Endothelial cell of umbilical vein (primary cell): Measurements from ENCODE around the gene GPAT3. TPM values are rescaled to one million over a fixed set of nuclear protein-coding genes. Genes with fewer than 3 reads are reported as not detected.
"Not testable (repeated sequence)": the region's sequence is repeated elsewhere in the genome, so short reads cannot be mapped to it uniquely, and the experiment has no call there.

Source experiments
- BruUV-seq: library from RNA; stranded (reverse); fragments of 400-500 nt; replicated peaks from 2 replicates; lab custom pipeline; 2021; lab: Mats Ljungman, UMichigan
- CTCF ChIA-PET: fragments of 300-600, 350-600 bp; sonication (Branson Sonifier 250); formaldehyde crosslinking; loops from one replicate; lab custom pipeline; 2021; ENCODE audit warnings: antibody characterized with exemption, inconsistent platforms; lab: Charles Lee
- POLR2A ChIA-PET: fragments of 300-600, 350-600 bp; sonication (Branson Sonifier 250); formaldehyde crosslinking; loops from one replicate; lab custom pipeline; 2021; ENCODE audit warnings: antibody characterized with exemption, inconsistent platforms; lab: Charles Lee
- DNase-seq: peaks from one replicate; pipeline ENCODE4 v3.0.0-alpha.2; 2011; ENCODE audit warnings: low read depth, low spot score
- FAIRE-seq: peaks from 2 replicates; lab custom pipeline; 2011; peaks lifted over from hg19 to GRCh38; lab: Jason Lieb, UNC
- H2AFZ ChIP-seq: 2 replicates; pipeline ENCODE4 v1.6.0; 2012; ENCODE audit warnings: low read depth, low read length, control low read depth, inconsistent platforms
- H3K27ac ChIP-seq: 2 replicates; pipeline ENCODE4 v1.5.1; 2011; ENCODE audit warnings: low read depth, mild to moderate bottlenecking, control low read depth, low read length, moderate library complexity; ENCODE audit not compliant: insufficient read depth
- H3K27me3 ChIP-seq, 2 experiments: 2 replicates each; pipeline versions ENCODE4 v1.6.0 to v1.6.1; 2011; ENCODE audit warnings: low read length in 2 of 2, mixed read lengths in 1 of 2; ENCODE audit not compliant: control insufficient read depth in 2 of 2, insufficient read depth in 2 of 2
- H3K36me3 ChIP-seq, 2 experiments: 2 replicates in 1 of 2; 3 replicates in 1 of 2; pipeline ENCODE4 v1.5.1; 2011; ENCODE audit warnings: low read length in 2 of 2, mild to moderate bottlenecking in 1 of 2, moderate library complexity in 1 of 2; ENCODE audit not compliant: control insufficient read depth in 2 of 2, insufficient read depth in 2 of 2; ENCODE audit errors: extremely low read depth in 1 of 2
- H3K4me1 ChIP-seq: 3 replicates; pipeline ENCODE4 v1.5.1; 2011; ENCODE audit warnings: mild to moderate bottlenecking, low read length; ENCODE audit not compliant: control insufficient read depth, insufficient read depth; ENCODE audit errors: extremely low read depth
- H3K4me2 ChIP-seq: 2 replicates; pipeline ENCODE4 v1.6.1; 2011; ENCODE audit warnings: low read length, control low read depth, mixed read lengths; ENCODE audit not compliant: insufficient read depth
- H3K4me3 ChIP-seq, 3 experiments: fragments of 200-600 bp in 1 of 3; sonication (generic), shearing (Covaris generic) in 1 of 3; replicated peaks in 1 of 3; 2 replicates each; pipeline ENCODE4 v1.5.1; 2011 to 2016; ENCODE audit warnings: control low read depth in 3 of 3, low read length in 3 of 3, mild to moderate bottlenecking in 2 of 3, inconsistent platforms in 1 of 3, low read depth in 1 of 3, moderate library complexity in 1 of 3; ENCODE audit not compliant: insufficient read depth in 1 of 3
- H3K79me2 ChIP-seq: 2 replicates; pipeline ENCODE4 v1.6.0; 2012; ENCODE audit warnings: low read length, inconsistent platforms; ENCODE audit not compliant: control insufficient read depth, insufficient read depth
- H3K9ac ChIP-seq: replicated peaks from 2 replicates; pipeline ENCODE3; 2011; ENCODE audit warnings: low read length, control low read depth; ENCODE audit not compliant: insufficient read depth; ENCODE audit errors: extremely low read depth
- H3K9me1 ChIP-seq: replicated peaks from 3 replicates; pipeline ENCODE4 v1.6.0; 2011; ENCODE audit warnings: mild to moderate bottlenecking, low read length; ENCODE audit not compliant: control insufficient read depth, insufficient read depth; ENCODE audit errors: extremely low read depth
- H3K9me3 ChIP-seq: replicated peaks from 2 replicates; pipeline ENCODE4 v1.5.1; 2012; ENCODE audit warnings: low read length, inconsistent platforms; ENCODE audit not compliant: control insufficient read depth, insufficient read depth
- H4K20me1 ChIP-seq: replicated peaks from 2 replicates; pipeline ENCODE3; 2011; ENCODE audit warnings: mild to moderate bottlenecking, low read length; ENCODE audit not compliant: control insufficient read depth, insufficient read depth; ENCODE audit errors: extremely low read depth
- MYC ChIP-seq: IDR thresholded peaks from one replicate; pipeline ENCODE4 v1.6.1; 2011; ENCODE audit warnings: mild to moderate bottlenecking, low read depth, low read length
- POLR2AphosphoS5 ChIP-seq: IDR thresholded peaks from 2 replicates; pipeline ENCODE4 v1.6.1; 2012; ENCODE audit warnings: low read depth, mild to moderate bottlenecking, control low read depth, low read length, moderate library complexity; ENCODE audit not compliant: insufficient read depth
- dilution Hi-C: fragments of 300-500 bp; cut with MboI; formaldehyde crosslinking; loops from one replicate; pipeline ENCODE4 v1.15.0; 2019; ENCODE audit warnings: low sequenced_read_pairs; ENCODE audit not compliant: extremely low pct_ligation_motif_present
- intact Hi-C: fragments of 100-400 bp; cut with micrococcal nuclease; formaldehyde crosslinking; loops from one replicate; pipeline ENCODE4 v1.10.0; 2022
- polyA plus RNA-seq, 4 experiments: library from polyadenylated mRNA; depleted of rRNA in 3 of 4; stranded (reverse) in 3 of 4; unstranded in 1 of 4; fragments of >200 nt; gene quantifications; 2 replicates each; pipeline versions ENCODE4 v1.2.1 to v1.2.3, GENCODE V29; 2011 to 2012; ENCODE audit warnings: missing spikeins in 1 of 4
- total RNA-seq: library from RNA; stranded (reverse); gene quantifications from 2 replicates; pipeline ENCODE4 v1.2.3, GENCODE V29; 2021
- TF ChIP-seq, protein P1 (sequence below), 2 donors: IDR thresholded peaks; 1 replicate in 1 of 2; 2 replicates in 1 of 2; pipeline ENCODE4 v1.5.1; 2011; ENCODE audit warnings: low read length in 2 of 2, mild to moderate bottlenecking in 2 of 2, moderate library complexity in 2 of 2, control low read depth in 1 of 2, inconsistent platforms in 1 of 2, low read depth in 1 of 2; ENCODE audit not compliant: insufficient read depth in 1 of 2; ENCODE audit errors: extremely low read depth in 1 of 2

Gene GPAT3
- total and polyA plus RNA-seq, 2 donors (not counting 3 experiments of a cell fraction or from before 2014, with no cell fraction given), result 0.36 to 2.1 TPM

DNA sequence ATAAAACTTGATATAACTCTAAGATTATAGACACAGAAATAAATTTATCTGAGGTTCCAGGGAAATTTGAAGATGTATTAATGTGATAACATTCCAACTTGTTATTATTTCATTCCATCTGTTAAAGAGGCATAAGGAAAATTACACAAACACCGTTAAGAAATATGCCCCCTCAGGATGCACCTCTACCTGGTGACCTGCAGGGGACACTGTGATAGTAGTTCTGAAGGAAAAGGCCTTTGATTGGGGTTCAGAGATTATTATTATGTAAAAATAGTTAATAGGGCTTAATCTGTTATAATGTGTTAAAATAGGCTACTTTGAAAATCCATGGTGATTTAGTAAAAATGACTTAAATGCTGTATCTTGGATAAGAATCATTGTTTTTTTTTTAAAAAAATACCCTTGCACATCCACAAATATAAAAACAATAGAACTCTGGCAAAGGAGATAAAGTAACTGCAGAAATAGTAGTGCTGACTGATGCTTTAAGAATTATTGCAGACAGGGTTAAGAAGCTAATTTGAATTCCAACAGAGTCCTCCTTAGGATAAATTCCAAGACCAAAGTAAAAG lies 44.9 kb upstream of the GPAT3 start:
- H3K27ac ChIP-seq, result no peak overlapping the region
- no peak overlapping the region for H2AFZ ChIP-seq
- no peaks in the 10 kb centered on the region for H3K36me3 ChIP-seq
- TF ChIP-seq MYC, result no peak
- no peak for TF ChIP-seq POLR2AphosphoS5
- TF ChIP-seq, protein P1, sequence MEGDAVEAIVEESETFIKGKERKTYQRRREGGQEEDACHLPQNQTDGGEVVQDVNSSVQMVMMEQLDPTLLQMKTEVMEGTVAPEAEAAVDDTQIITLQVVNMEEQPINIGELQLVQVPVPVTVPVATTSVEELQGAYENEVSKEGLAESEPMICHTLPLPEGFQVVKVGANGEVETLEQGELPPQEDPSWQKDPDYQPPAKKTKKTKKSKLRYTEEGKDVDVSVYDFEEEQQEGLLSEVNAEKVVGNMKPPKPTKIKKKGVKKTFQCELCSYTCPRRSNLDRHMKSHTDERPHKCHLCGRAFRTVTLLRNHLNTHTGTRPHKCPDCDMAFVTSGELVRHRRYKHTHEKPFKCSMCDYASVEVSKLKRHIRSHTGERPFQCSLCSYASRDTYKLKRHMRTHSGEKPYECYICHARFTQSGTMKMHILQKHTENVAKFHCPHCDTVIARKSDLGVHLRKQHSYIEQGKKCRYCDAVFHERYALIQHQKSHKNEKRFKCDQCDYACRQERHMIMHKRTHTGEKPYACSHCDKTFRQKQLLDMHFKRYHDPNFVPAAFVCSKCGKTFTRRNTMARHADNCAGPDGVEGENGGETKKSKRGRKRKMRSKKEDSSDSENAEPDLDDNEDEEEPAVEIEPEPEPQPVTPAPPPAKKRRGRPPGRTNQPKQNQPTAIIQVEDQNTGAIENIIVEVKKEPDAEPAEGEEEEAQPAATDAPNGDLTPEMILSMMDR (IDR thresholded peaks at IDR 0.05; ENCODE audit: extremely low read depth in 1 of 2, insufficient read depth in 1 of 2, low read depth in 1 of 2, low read length in 2 of 2), result peak; percentile 65 to 67
- H3K4me2 ChIP-seq, result no peak overlapping the region
- intact Hi-C loops (loop anchor here (1.0 kb wide), 1 partner anchor 149 kb away; no protein-coding TSS in a partner anchor), dilution Hi-C loops (no loop called here)
- no peaks in the 10 kb centered on the region for H3K9me1 ChIP-seq
- no peak for FAIRE-seq
- no peaks in the 10 kb centered on the region for H4K20me1 ChIP-seq
- peaks cover 0 to 1% of the 10 kb centered on the region in 2 experiments for H3K27me3 ChIP-seq
- H3K9me3 ChIP-seq, result no peaks in the 10 kb centered on the region
- H3K4me3 ChIP-seq, result no peak overlapping the region
- H3K79me2 ChIP-seq, result no peaks in the 10 kb centered on the region
- H3K4me1 ChIP-seq, result no peaks in the 10 kb centered on the region
- BruUV-seq, result no TSS peak
- DNase-seq, result peak; percentile 33
- ChIA-PET POLR2A (no interaction called here), CTCF (interaction anchor here (1.0 to 1.7 kb wide), 3 partner anchors 15 to 156 kb away, joined by 3 to 5 read pairs (median 3); no protein-coding TSS in a partner anchor)
- no peak overlapping the region for H3K9ac ChIP-seq

GRCh38 chr4:83496085-83496917 lies 39.6 kb upstream of the GPAT3 start:
- H3K27me3 ChIP-seq, H3K79me2 ChIP-seq, DNase-seq, H3K4me3 ChIP-seq, H3K9me1 ChIP-seq, POLR2A ChIA-PET, BruUV-seq, H4K20me1 ChIP-seq, H2AFZ ChIP-seq, dilution Hi-C loops, H3K9me3 ChIP-seq, H3K9ac ChIP-seq, intact Hi-C loops, H3K36me3 ChIP-seq, H3K4me2 ChIP-seq, H3K27ac ChIP-seq, FAIRE-seq, H3K4me1 ChIP-seq: not testable (repeated sequence)
- CTCF ChIA-PET, result interaction anchor here (0.8 to 1.3 kb wide), 2 partner anchors 13 to 136 kb away, joined by 3 read pairs; no protein-coding TSS in a partner anchor
